Type B pancreatic cell (in vitro differentiated cells): Measurements from ENCODE around the gene NSRP1. TPM values are rescaled to one million over a fixed set of nuclear protein-coding genes. Genes with fewer than 3 reads are reported as not detected.
"Not testable (repeated sequence)": the region's sequence is repeated elsewhere in the genome, so short reads cannot be mapped to it uniquely, and the experiment has no call there.

Experiments
- DNase-seq: peaks from one replicate; pipeline ENCODE4 v3.0.0; 2021; ENCODE audit warnings: mixed read lengths; ENCODE audit not compliant: unreplicated experiment; ENCODE audit errors: extremely low spot score
- H3K27ac Mint-ChIP-seq: 2 replicates; pipeline ENCODE4 v1.8.0; 2021; ENCODE audit warnings: mild to moderate bottlenecking, mixed read lengths
- H3K27me3 Mint-ChIP-seq: 2 replicates; pipeline ENCODE4 v1.8.0; 2021; ENCODE audit warnings: mixed read lengths
- H3K36me3 Mint-ChIP-seq: 2 replicates; pipeline ENCODE4 v1.8.0; 2021; ENCODE audit warnings: mixed read lengths
- H3K4me1 Mint-ChIP-seq: one replicate; pipeline ENCODE4 v1.8.0; 2021; ENCODE audit warnings: mixed read lengths; ENCODE audit not compliant: unreplicated experiment
- H3K4me3 Mint-ChIP-seq: 2 replicates; pipeline ENCODE4 v1.8.0; 2021; ENCODE audit warnings: mild to moderate bottlenecking, mixed read lengths
- H3K9me3 Mint-ChIP-seq: 2 replicates; pipeline ENCODE4 v1.8.0; 2021; ENCODE audit warnings: mixed read lengths
- CTCF ChIP-seq: fragments of 200-600 bp; sonication (generic); conservative IDR thresholded peaks from 2 replicates; pipeline ENCODE4 v1.5.0; 2021; ENCODE audit warnings: antibody characterized with exemption, mild to moderate bottlenecking
- total RNA-seq: library from RNA; stranded (reverse); gene quantifications from 2 replicates; pipeline ENCODE4 v1.2.1, GENCODE V29; 2021; ENCODE audit warnings: low replicate concordance

The NSRP1 gene
- total RNA-seq, 1 donor from 2014 or later, result 31.6 TPM

- Mint-ChIP-seq H3K9me3 (no peaks in the 10 kb centered on the region), H3K4me1 (peaks cover 4% of the 10 kb centered on the region), H3K27ac (no peak overlapping the region)
Measured at GRCh38 chr17:30200106-30200505, 83.5 kb downstream of the NSRP1 start.

DNA sequence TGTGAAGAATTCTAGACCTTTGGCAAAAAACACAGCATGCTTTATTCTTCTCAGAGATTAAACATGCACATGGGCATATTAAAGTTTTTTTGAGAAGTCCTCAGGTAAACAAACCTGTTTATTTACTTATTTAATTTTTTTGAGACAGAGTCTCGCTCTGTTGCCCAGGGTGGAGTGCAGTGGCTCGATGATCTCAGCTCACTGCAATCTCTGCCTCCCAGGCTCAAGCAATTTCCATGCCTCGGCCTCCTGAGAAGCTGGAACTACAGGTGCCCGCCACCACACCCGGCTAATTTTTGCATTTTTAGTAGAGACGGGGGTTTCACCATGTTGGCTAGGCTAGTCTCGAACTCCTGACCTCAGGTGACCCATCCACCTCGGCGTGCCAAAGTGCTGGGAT is 84.0 kb downstream of the NSRP1 start:
- H3K4me3 Mint-ChIP-seq, DNase-seq, H3K9me3 Mint-ChIP-seq, H3K27ac Mint-ChIP-seq, H3K4me1 Mint-ChIP-seq, H3K27me3 Mint-ChIP-seq, H3K36me3 Mint-ChIP-seq: not testable (repeated sequence)

More at GRCh38 chr17:30200106-30200505, 83.5 kb downstream of the NSRP1 start:
- Mint-ChIP-seq H3K27me3 (no peaks in the 10 kb centered on the region), H3K4me3 (no peak overlapping the region), H3K36me3 (no peaks in the 10 kb centered on the region)
- no peak for TF ChIP-seq CTCF
- no peak for DNase-seq

DNA sequence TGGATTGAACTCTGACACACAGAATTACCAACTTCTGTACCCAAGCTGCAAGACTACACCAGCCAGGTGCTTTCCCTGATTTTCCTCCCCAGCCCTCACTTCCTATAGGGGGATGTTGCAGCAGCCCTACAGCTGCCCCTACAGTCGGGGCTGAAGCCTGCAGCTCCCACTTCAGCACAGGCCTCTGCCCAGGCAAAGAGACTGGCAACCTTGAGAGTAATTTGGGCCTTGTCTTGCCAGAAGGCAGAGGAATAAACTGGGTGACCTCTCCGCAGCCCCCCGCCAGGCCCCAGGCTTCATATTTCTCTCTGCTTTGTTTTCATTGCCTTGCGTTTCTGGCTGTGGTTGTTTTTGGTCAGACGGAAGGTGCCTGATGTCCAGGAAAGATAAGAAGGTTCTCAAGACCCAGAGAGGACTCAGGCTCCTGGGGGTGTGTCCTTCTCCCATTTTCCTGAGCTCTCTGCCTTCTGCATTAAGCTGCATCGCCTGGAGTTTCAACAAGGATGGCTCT is 86.9 kb downstream of the NSRP1 start:
- H3K27me3 Mint-ChIP-seq, result no peaks in the 10 kb centered on the region
- H3K4me3 Mint-ChIP-seq, result no peak overlapping the region
- H3K9me3 Mint-ChIP-seq, result no peaks in the 10 kb centered on the region
- H3K36me3 Mint-ChIP-seq, result no peaks in the 10 kb centered on the region
- DNase-seq, result no peak
- TF ChIP-seq CTCF, result no peak
- peaks cover 4% of the 10 kb centered on the region for H3K4me1 Mint-ChIP-seq
- no peak overlapping the region for H3K27ac Mint-ChIP-seq

GRCh38 chr17:30207655-30208054 is 91.0 kb downstream of the NSRP1 start:
- Mint-ChIP-seq H3K36me3 (no peaks in the 10 kb centered on the region), H3K27me3 (no peaks in the 10 kb centered on the region), H3K4me3 (no peak overlapping the region), H3K4me1 (peaks cover 4% of the 10 kb centered on the region), H3K27ac (no peak overlapping the region), H3K9me3 (no peaks in the 10 kb centered on the region)
- TF ChIP-seq CTCF, result no peak
- DNase-seq, result peak; percentile 42

GRCh38 chr17:30208214-30208613 is 91.6 kb downstream of the NSRP1 start:
- DNase-seq, result no peak
- Mint-ChIP-seq H3K27me3 (no peaks in the 10 kb centered on the region), H3K9me3 (no peaks in the 10 kb centered on the region), H3K36me3 (no peaks in the 10 kb centered on the region), H3K4me1 (peaks cover 4% of the 10 kb centered on the region), H3K4me3 (no peak overlapping the region), H3K27ac (no peak overlapping the region)
- no peak for TF ChIP-seq CTCF

DNA sequence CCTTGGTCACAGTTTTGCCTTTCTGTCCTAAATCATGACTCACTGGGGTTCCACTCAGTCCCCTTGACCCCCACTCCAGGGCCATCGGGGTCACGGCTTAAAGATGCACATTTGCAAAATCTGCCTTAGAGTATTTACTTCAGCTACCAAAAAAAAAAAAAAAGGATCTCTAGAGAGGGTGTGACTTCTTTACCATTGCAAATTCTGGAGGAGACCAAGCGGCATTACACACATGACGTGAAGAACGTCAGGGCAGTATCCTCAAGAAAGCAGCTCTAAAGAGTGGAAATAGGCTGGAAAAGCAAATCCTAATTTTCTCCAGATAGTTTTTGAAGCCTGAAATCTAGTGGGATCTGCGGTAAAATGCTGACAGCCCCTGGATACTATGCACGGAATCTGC is 93.3 kb downstream of the NSRP1 start:
- Mint-ChIP-seq H3K27me3 (no peaks in the 10 kb centered on the region), H3K27ac (no peak overlapping the region), H3K36me3 (no peaks in the 10 kb centered on the region), H3K9me3 (no peaks in the 10 kb centered on the region), H3K4me3 (no peak overlapping the region), H3K4me1 (no peaks in the 10 kb centered on the region)
- no peak for DNase-seq
- TF ChIP-seq CTCF, result no peak
